NOMO-1 treated with dmso at 0.1 percent for 144 hours (cell line): ENCODE measurements around the gene DUXB.

Experiments
- DNase-seq: peaks from one replicate; lab custom pipeline; 2025; ENCODE audit not compliant: unreplicated experiment; lab: John Stamatoyannopoulos, UW

The DUXB gene

GRCh38 chr16:75701361-75701760 is at the start of gene DUXB:
Gene DUXB (minus strand): TSS chr16:75701461. CDS start chr16:75701418, 43 bp downstream.
- DNase-seq: no peak

GRCh38 chr16:75750528-75750927 is 49.3 kb upstream of the DUXB start:
- no peak for DNase-seq

- DNase-seq: no peak
Observed at GRCh38 chr16:75746359-75746758, 45.1 kb upstream of the DUXB start.

- no peak for DNase-seq
Observed at GRCh38 chr16:75745823-75746222, 44.6 kb upstream of the DUXB start.

GRCh38 chr16:75745242-75745641 is 44.0 kb upstream of the DUXB start:
- DNase-seq: peak; percentile 6

- DNase-seq: no peak
Observed at GRCh38 chr16:75742424-75743047, 41.3 kb upstream of the DUXB start.

GRCh38 chr16:75733305-75734211 is 32.3 kb upstream of the DUXB start:
- DNase-seq: no peak

GRCh38 chr16:75732871-75733270 is 31.6 kb upstream of the DUXB start:
- DNase-seq: no peak

GRCh38 chr16:75727221-75727620 is 26.0 kb upstream of the DUXB start:
- no peak for DNase-seq

- DNase-seq: no peak
Observed at GRCh38 chr16:75726390-75726789, 25.1 kb upstream of the DUXB start, which contains the start of gene CPHXL. Gene CPHXL (minus strand): TSS chr16:75726490. CDS start chr16:75726442, 48 bp downstream.

GRCh38 chr16:75718452-75718851 is 17.2 kb upstream of the DUXB start:
- DNase-seq: no peak

GRCh38 chr16:75714661-75715060 is 13.4 kb upstream of the DUXB start:
- DNase-seq: no peak

GRCh38 chr16:75710344-75710743 is 9.1 kb upstream of the DUXB start:
- no peak for DNase-seq

- DNase-seq: no peak
Observed at GRCh38 chr16:75703306-75703705, 2.0 kb upstream of the DUXB start.

GRCh38 chr16:75702242-75702641 is 981 bp upstream of the DUXB start:
- no peak for DNase-seq

- no peak for DNase-seq
Observed at GRCh38 chr16:75697571-75697970, 3.7 kb downstream of the DUXB start.

- no peak for DNase-seq
Observed at GRCh38 chr16:75695708-75696107, 5.6 kb downstream of the DUXB start.

GRCh38 chr16:75687361-75687760 is 13.9 kb downstream of the DUXB start:
- DNase-seq: no peak

GRCh38 chr16:75682308-75682707 is 19.0 kb downstream of the DUXB start:
- DNase-seq: no peak

- no peak for DNase-seq
Observed at GRCh38 chr16:75679366-75679765, 21.9 kb downstream of the DUXB start.

GRCh38 chr16:75676909-75677308 is 24.4 kb downstream of the DUXB start, which contains the start of gene CPHXL2:
Gene CPHXL2 (minus strand): TSS chr16:75677009. CDS start chr16:75676999, 10 bp downstream.
- DNase-seq: no peak

- no peak for DNase-seq
Observed at GRCh38 chr16:75667503-75667902, 33.8 kb downstream of the DUXB start.
